HepG2 (cell line): ENCODE results near the gene YY1. TPM values are rescaled to one million over a fixed set of nuclear protein-coding genes. Genes with fewer than 3 reads are reported as not detected.
A peak's percentile ranks its signal among the peaks of the same experiment; 100 is the strongest.

Source experiments
- BCL6 ChIP-seq: IDR thresholded peaks from 2 replicates; pipeline ENCODE4 v1.6.1; 2016; ENCODE audit warnings: missing genetic modification reagents, missing compliant biosample characterization
- CREM ChIP-seq, 2 experiments: sonication (generic) in 1 of 2; formaldehyde crosslinking in 1 of 2; IDR thresholded peaks; 2 replicates each; pipeline versions ENCODE4 v1.4.0 to v1.6.1; 2016 to 2020; ENCODE audit warnings: antibody characterized with exemption in 1 of 2, mild to moderate bottlenecking in 1 of 2, missing genetic modification reagents in 1 of 2
- ETV5 ChIP-seq: IDR thresholded peaks from 2 replicates; pipeline ENCODE4 v1.6.1; 2018; ENCODE audit warnings: missing biosample characterization, missing genetic modification reagents, inconsistent platforms, borderline replicate concordance
- HNRNPUL1 ChIP-seq: fragments of 200-400 bp; formaldehyde crosslinking; IDR thresholded peaks from 2 replicates; pipeline ENCODE4 v1.6.1; 2017; ENCODE audit warnings: low read depth, mild to moderate bottlenecking, low read length, moderate library complexity
- JUN ChIP-seq: sonication (generic); formaldehyde crosslinking; IDR thresholded peaks from 2 replicates; pipeline ENCODE4 v1.4.0; 2020; ENCODE audit warnings: mild to moderate bottlenecking, missing genetic modification reagents
- KDM4B ChIP-seq: sonication (generic); formaldehyde crosslinking; IDR thresholded peaks from 2 replicates; pipeline ENCODE4 v1.4.0; 2020; ENCODE audit warnings: missing genetic modification reagents
- KDM5B ChIP-seq: sonication (generic); formaldehyde crosslinking; IDR thresholded peaks from 2 replicates; pipeline ENCODE4 v1.4.0; 2020; ENCODE audit warnings: missing genetic modification reagents, mild to moderate bottlenecking, borderline replicate concordance
- KLF11 ChIP-seq: IDR thresholded peaks from 2 replicates; pipeline ENCODE4 v1.6.1; 2016; ENCODE audit warnings: missing compliant biosample characterization
- KLF6 ChIP-seq: IDR thresholded peaks from 2 replicates; pipeline ENCODE4 v1.8.0; 2016; ENCODE audit warnings: missing biosample characterization, missing genetic modification reagents
- MATR3 ChIP-seq: sonication (generic); formaldehyde crosslinking; IDR thresholded peaks from 2 replicates; pipeline ENCODE4 v1.4.0; 2020; ENCODE audit warnings: missing genetic modification reagents
- MLLT10 ChIP-seq: sonication (generic); formaldehyde crosslinking; IDR thresholded peaks from 2 replicates; pipeline ENCODE4 v1.4.0; 2020; ENCODE audit warnings: missing genetic modification reagents
- PAWR ChIP-seq: sonication (generic); formaldehyde crosslinking; IDR thresholded peaks from 2 replicates; pipeline ENCODE4 v1.4.0; 2020; ENCODE audit warnings: missing genetic modification reagents, mild to moderate bottlenecking, borderline replicate concordance
- RELA ChIP-seq: sonication (generic); formaldehyde crosslinking; IDR thresholded peaks from 2 replicates; pipeline ENCODE4 v1.4.0; 2020; ENCODE audit warnings: missing genetic modification reagents
- STAG1 ChIP-seq: sonication (generic); formaldehyde crosslinking; IDR thresholded peaks from 2 replicates; pipeline ENCODE4 v1.4.0; 2020; ENCODE audit warnings: missing genetic modification reagents
- ZBTB20 ChIP-seq: sonication (generic); formaldehyde crosslinking; IDR thresholded peaks from 2 replicates; pipeline ENCODE4 v1.8.1; 2023; ENCODE audit warnings: missing genetic modification reagents, low read depth, mild to moderate bottlenecking, borderline replicate concordance
- ZNF12 ChIP-seq: sonication (generic); formaldehyde crosslinking; IDR thresholded peaks from 2 replicates; pipeline ENCODE4 v1.5.0; 2020; ENCODE audit warnings: missing genetic modification reagents
- ZNF20 ChIP-seq: sonication (generic); formaldehyde crosslinking; IDR thresholded peaks from 2 replicates; pipeline ENCODE4 v1.4.0; 2020; ENCODE audit warnings: mild to moderate bottlenecking, moderate library complexity, missing genetic modification reagents
- ZNF33A ChIP-seq: sonication (generic); formaldehyde crosslinking; IDR thresholded peaks from 2 replicates; pipeline ENCODE4 v1.5.1; 2020; ENCODE audit warnings: missing genetic modification reagents, mild to moderate bottlenecking, moderate library complexity, borderline replicate concordance
- ZNF598 ChIP-seq: sonication (generic); formaldehyde crosslinking; IDR thresholded peaks from 2 replicates; pipeline ENCODE4 v1.5.1; 2020; ENCODE audit warnings: mild to moderate bottlenecking, missing genetic modification reagents, borderline replicate concordance
- ZNF639 ChIP-seq: conservative IDR thresholded peaks from 2 replicates; pipeline ENCODE4 v1.6.1; 2018; ENCODE audit warnings: missing genetic modification reagents
- ZNF710 ChIP-seq: sonication (generic); formaldehyde crosslinking; IDR thresholded peaks from 2 replicates; pipeline ENCODE4 v1.5.0; 2020; ENCODE audit warnings: mild to moderate bottlenecking, missing genetic modification reagents, borderline replicate concordance
- polyA plus RNA-seq, 8 experiments: library from polyadenylated mRNA; depleted of rRNA in 3 of 8; stranded (reverse) in 7 of 8; unstranded in 1 of 8; fragments of >200 nt; fragmentation: Illumina TruSeq in 4 of 8; extraction: Trizol in 4 of 8; gene quantifications; 2 replicates each; pipeline versions ENCODE4 v1.2.1 to v1.2.3, GENCODE V29; 2011 to 2016; ENCODE audit warnings: low read depth in 4 of 8, missing spikeins in 1 of 8, mixed read lengths in 1 of 8; ENCODE audit not compliant: insufficient read depth in 1 of 8
- total RNA-seq, 5 experiments: library from RNA; depleted of rRNA; stranded (reverse); fragments of >200 nt; fragmentation: Illumina TruSeq; extraction: Trizol; gene quantifications; 2 replicates each; pipeline ENCODE4 v1.2.3, GENCODE V29; 2016; ENCODE audit warnings: low read depth in 1 of 5
- TF ChIP-seq, protein P1 (sequence below): sonication (generic); formaldehyde crosslinking; conservative IDR thresholded peaks from 2 replicates; pipeline ENCODE4 v1.4.0; 2020; ENCODE audit warnings: missing genetic modification reagents
- TF ChIP-seq, protein P2 (sequence below): sonication (generic); formaldehyde crosslinking; IDR thresholded peaks from 2 replicates; pipeline ENCODE4 v1.4.0; 2020; ENCODE audit warnings: mild to moderate bottlenecking, low read depth, missing genetic modification reagents
- TF ChIP-seq, protein P3 (sequence below): fragments of 450-650 bp; IDR thresholded peaks from 2 replicates; pipeline ENCODE4 v1.6.1; 2017

Gene YY1
- total and polyA plus RNA-seq, 2 of the 13 experiments (the other 11 are each of a cell fraction or from before 2014, with no cell fraction given), result 29.4 to 68.1 TPM

- TF ChIP-seq, protein P1, sequence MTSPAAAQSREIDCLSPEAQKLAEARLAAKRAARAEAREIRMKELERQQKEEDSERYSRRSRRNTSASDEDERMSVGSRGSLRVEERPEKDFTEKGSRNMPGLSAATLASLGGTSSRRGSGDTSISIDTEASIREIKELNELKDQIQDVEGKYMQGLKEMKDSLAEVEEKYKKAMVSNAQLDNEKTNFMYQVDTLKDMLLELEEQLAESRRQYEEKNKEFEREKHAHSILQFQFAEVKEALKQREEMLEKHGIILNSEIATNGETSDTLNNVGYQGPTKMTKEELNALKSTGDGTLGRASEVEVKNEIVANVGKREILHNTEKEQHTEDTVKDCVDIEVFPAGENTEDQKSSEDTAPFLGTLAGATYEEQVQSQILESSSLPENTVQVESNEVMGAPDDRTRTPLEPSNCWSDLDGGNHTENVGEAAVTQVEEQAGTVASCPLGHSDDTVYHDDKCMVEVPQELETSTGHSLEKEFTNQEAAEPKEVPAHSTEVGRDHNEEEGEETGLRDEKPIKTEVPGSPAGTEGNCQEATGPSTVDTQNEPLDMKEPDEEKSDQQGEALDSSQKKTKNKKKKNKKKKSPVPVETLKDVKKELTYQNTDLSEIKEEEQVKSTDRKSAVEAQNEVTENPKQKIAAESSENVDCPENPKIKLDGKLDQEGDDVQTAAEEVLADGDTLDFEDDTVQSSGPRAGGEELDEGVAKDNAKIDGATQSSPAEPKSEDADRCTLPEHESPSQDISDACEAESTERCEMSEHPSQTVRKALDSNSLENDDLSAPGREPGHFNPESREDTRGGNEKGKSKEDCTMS (CRISPR knock-in tag), result no peak
- no peak for TF ChIP-seq STAG1 (CRISPR knock-in tag)
- TF ChIP-seq ZNF639 (CRISPR knock-in tag), result no peak
- no peak for TF ChIP-seq CREM (IDR thresholded peaks at IDR 0.05)
- TF ChIP-seq CREM (CRISPR knock-in tag; IDR thresholded peaks at IDR 0.05), result no peak
- TF ChIP-seq ZNF598 (CRISPR knock-in tag), result no peak
- no peak for TF ChIP-seq ZNF20 (CRISPR knock-in tag)
- no peak for TF ChIP-seq HNRNPUL1
- TF ChIP-seq KDM5B (CRISPR knock-in tag), result peak; percentile 79
- TF ChIP-seq ZNF710, result no peak
- no peak for TF ChIP-seq KDM4B (CRISPR knock-in tag)
- no peak for TF ChIP-seq ZBTB20 (CRISPR knock-in tag)
- TF ChIP-seq ZNF33A (CRISPR knock-in tag), result no peak
- no peak for TF ChIP-seq JUN (CRISPR knock-in tag)
- TF ChIP-seq ZNF12 (CRISPR knock-in tag), result no peak
- no peak for TF ChIP-seq MATR3
- no peak for TF ChIP-seq RELA (CRISPR knock-in tag)
- no peak for TF ChIP-seq ETV5 (CRISPR knock-in tag)
- TF ChIP-seq KLF6 (CRISPR knock-in tag), result no peak
- TF ChIP-seq, protein P2, sequence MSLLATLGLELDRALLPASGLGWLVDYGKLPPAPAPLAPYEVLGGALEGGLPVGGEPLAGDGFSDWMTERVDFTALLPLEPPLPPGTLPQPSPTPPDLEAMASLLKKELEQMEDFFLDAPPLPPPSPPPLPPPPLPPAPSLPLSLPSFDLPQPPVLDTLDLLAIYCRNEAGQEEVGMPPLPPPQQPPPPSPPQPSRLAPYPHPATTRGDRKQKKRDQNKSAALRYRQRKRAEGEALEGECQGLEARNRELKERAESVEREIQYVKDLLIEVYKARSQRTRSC (CRISPR knock-in tag), result no peak
- TF ChIP-seq MLLT10, result no peak
- TF ChIP-seq PAWR (CRISPR knock-in tag), result no peak
- no peak for TF ChIP-seq BCL6 (CRISPR knock-in tag)
- TF ChIP-seq KLF11 (CRISPR knock-in tag), result no peak
- TF ChIP-seq, protein P3, sequence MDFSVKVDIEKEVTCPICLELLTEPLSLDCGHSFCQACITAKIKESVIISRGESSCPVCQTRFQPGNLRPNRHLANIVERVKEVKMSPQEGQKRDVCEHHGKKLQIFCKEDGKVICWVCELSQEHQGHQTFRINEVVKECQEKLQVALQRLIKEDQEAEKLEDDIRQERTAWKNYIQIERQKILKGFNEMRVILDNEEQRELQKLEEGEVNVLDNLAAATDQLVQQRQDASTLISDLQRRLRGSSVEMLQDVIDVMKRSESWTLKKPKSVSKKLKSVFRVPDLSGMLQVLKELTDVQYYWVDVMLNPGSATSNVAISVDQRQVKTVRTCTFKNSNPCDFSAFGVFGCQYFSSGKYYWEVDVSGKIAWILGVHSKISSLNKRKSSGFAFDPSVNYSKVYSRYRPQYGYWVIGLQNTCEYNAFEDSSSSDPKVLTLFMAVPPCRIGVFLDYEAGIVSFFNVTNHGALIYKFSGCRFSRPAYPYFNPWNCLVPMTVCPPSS, result no peak
These were observed 381 bp downstream of the YY1 start (continued) for GRCh38 chr14:100239211-100239839.
